K562 (cell line): ENCODE measurements around the gene RNF40. TPM values are rescaled to one million over a fixed set of nuclear protein-coding genes. Genes with fewer than 3 reads are reported as not detected.

Experiments used
- RBFOX2 ChIP-seq: fragments of 200-400 bp; formaldehyde crosslinking; IDR thresholded peaks from 2 replicates; pipeline ENCODE4 v1.6.1; 2017; ENCODE audit warnings: low read depth, mild to moderate bottlenecking, low read length, moderate library complexity
- TEAD1 ChIP-seq, 2 experiments: fragments of 450-650 bp in 1 of 2; sonication (generic) in 1 of 2; formaldehyde crosslinking; IDR thresholded peaks; 2 replicates each; pipeline versions ENCODE4 v1.4.0 to v1.8.0; 2020 to 2022; ENCODE audit warnings: mild to moderate bottlenecking in 2 of 2, missing genetic modification reagents in 1 of 2
- polyA plus RNA-seq, 8 experiments: library from polyadenylated mRNA; depleted of rRNA in 4 of 8; stranded (reverse) in 5 of 8; unstranded in 3 of 8; fragments of >200 nt; fragmentation: Nextera tagmentation in 2 of 8; fragmentation: Illumina TruSeq in 1 of 8; extraction: Ambion mirVana in 2 of 8; extraction: Trizol in 1 of 8; gene quantifications; 2 replicates each; pipeline versions ENCODE4 v1.2.1 to v1.2.3, GENCODE V29; 2011 to 2014; ENCODE audit warnings: inconsistent platforms in 1 of 8, missing spikeins in 1 of 8
- total RNA-seq, 7 experiments: library from RNA; depleted of rRNA in 6 of 7; stranded (reverse); fragments of >200 nt in 6 of 7; fragmentation: Illumina TruSeq in 2 of 7; extraction: Trizol in 2 of 7; gene quantifications; 2 replicates each; pipeline versions ENCODE4 v1.2.1 to v1.2.3, GENCODE V29; 2011 to 2021; ENCODE audit warnings: low replicate concordance in 1 of 7
- TF ChIP-seq, protein P1 (sequence below): sonication (generic); formaldehyde crosslinking; IDR thresholded peaks from 2 replicates; pipeline ENCODE4 v1.8.1; 2023; ENCODE audit warnings: missing genetic modification reagents, mild to moderate bottlenecking, borderline replicate concordance
- TF ChIP-seq, protein P2 (sequence below): fragments of 200-800 bp; sonication (Bioruptor generic); IDR thresholded peaks from 2 replicates; pipeline ENCODE4 v1.6.1; 2017; ENCODE audit warnings: missing genetic modification characterization, missing compliant biosample characterization

The RNF40 gene
- total and polyA plus RNA-seq, 9 of the 15 experiments (the other 6 are each of a cell fraction or from before 2014, with no cell fraction given) = 6.2 to 129 (median 81.5) TPM

- TF ChIP-seq, protein P1, sequence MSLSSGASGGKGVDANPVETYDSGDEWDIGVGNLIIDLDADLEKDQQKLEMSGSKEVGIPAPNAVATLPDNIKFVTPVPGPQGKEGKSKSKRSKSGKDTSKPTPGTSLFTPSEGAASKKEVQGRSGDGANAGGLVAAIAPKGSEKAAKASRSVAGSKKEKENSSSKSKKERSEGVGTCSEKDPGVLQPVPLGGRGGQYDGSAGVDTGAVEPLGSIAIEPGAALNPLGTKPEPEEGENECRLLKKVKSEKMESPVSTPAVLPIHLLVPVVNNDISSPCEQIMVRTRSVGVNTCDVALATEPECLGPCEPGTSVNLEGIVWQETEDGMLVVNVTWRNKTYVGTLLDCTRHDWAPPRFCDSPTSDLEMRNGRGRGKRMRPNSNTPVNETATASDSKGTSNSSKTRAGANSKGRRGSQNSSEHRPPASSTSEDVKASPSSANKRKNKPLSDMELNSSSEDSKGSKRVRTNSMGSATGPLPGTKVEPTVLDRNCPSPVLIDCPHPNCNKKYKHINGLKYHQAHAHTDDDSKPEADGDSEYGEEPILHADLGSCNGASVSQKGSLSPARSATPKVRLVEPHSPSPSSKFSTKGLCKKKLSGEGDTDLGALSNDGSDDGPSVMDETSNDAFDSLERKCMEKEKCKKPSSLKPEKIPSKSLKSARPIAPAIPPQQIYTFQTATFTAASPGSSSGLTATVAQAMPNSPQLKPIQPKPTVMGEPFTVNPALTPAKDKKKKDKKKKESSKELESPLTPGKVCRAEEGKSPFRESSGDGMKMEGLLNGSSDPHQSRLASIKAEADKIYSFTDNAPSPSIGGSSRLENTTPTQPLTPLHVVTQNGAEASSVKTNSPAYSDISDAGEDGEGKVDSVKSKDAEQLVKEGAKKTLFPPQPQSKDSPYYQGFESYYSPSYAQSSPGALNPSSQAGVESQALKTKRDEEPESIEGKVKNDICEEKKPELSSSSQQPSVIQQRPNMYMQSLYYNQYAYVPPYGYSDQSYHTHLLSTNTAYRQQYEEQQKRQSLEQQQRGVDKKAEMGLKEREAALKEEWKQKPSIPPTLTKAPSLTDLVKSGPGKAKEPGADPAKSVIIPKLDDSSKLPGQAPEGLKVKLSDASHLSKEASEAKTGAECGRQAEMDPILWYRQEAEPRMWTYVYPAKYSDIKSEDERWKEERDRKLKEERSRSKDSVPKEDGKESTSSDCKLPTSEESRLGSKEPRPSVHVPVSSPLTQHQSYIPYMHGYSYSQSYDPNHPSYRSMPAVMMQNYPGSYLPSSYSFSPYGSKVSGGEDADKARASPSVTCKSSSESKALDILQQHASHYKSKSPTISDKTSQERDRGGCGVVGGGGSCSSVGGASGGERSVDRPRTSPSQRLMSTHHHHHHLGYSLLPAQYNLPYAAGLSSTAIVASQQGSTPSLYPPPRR = 0 out of 2 replicates have a peak, but pooled peaks have one; percentile 28
- TF ChIP-seq, protein P2, sequence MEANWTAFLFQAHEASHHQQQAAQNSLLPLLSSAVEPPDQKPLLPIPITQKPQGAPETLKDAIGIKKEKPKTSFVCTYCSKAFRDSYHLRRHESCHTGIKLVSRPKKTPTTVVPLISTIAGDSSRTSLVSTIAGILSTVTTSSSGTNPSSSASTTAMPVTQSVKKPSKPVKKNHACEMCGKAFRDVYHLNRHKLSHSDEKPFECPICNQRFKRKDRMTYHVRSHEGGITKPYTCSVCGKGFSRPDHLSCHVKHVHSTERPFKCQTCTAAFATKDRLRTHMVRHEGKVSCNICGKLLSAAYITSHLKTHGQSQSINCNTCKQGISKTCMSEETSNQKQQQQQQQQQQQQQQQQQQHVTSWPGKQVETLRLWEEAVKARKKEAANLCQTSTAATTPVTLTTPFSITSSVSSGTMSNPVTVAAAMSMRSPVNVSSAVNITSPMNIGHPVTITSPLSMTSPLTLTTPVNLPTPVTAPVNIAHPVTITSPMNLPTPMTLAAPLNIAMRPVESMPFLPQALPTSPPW = peak; percentile 53
- 0 out of 4 replicates have a peak, but pooled peaks of 1 of the 2 experiments have one; percentile 19 for TF ChIP-seq TEAD1 (CRISPR knock-in tag; IDR thresholded peaks at IDR 0.05)
- peak; percentile 80 for TF ChIP-seq RBFOX2
Observed at GRCh38 chr16:30786936-30787612, 25.0 kb downstream of the RNF40 start, which contains the start of gene ZNF629 (continued).
